RWPE2 (cell line): ENCODE measurements around the gene TRIM52.

Experiments
- ATAC-seq: fragments of 200-7000 bp; cut with Tn5 transposase; 3 replicates; pipeline ENCODE4 v1.9.1; 2021; ENCODE audit warnings: low read depth
- DNase-seq: peaks from one replicate; pipeline ENCODE4 v3.0.0-alpha.2; 2020; ENCODE audit warnings: low spot score
- H3K27ac ChIP-seq: fragments of 450-650 bp; 2 replicates; pipeline ENCODE4 v1.5.1; 2017; ENCODE audit warnings: mild to moderate bottlenecking; ENCODE audit not compliant: poor library complexity, severe bottlenecking
- H3K27me3 ChIP-seq: fragments of 250-450 bp; sonication (Bioruptor Pico); 2 replicates; pipeline ENCODE4 v1.5.1; 2021; ENCODE audit warnings: mild to moderate bottlenecking, moderate library complexity; ENCODE audit not compliant: insufficient read depth, poor library complexity, severe bottlenecking
- H3K36me3 ChIP-seq: fragments of 250-450 bp; sonication (Bioruptor Pico); 2 replicates; pipeline ENCODE4 v1.5.1; 2020; ENCODE audit warnings: low read depth, mild to moderate bottlenecking, moderate library complexity
- H3K4me1 ChIP-seq: fragments of 250-450 bp; sonication (Bioruptor Pico); 2 replicates; pipeline ENCODE4 v1.5.1; 2021; ENCODE audit warnings: mild to moderate bottlenecking, moderate library complexity; ENCODE audit not compliant: insufficient read depth, poor library complexity, severe bottlenecking
- H3K4me3 ChIP-seq: fragments of 250-450 bp; sonication (Bioruptor Pico); 2 replicates; pipeline ENCODE4 v1.5.1; 2021; ENCODE audit warnings: mild to moderate bottlenecking, moderate library complexity; ENCODE audit not compliant: severe bottlenecking
- H3K9me3 ChIP-seq: fragments of 250-450 bp; sonication (Bioruptor Pico); 2 replicates; pipeline ENCODE4 v1.5.1; 2021; ENCODE audit warnings: mild to moderate bottlenecking, moderate library complexity; ENCODE audit not compliant: severe bottlenecking
- CTCF ChIP-seq: fragments of 450-650 bp; IDR thresholded peaks from one replicate; pipeline ENCODE4 v1.5.1; 2017; ENCODE audit warnings: mild to moderate bottlenecking, moderate library complexity; ENCODE audit not compliant: poor library complexity, severe bottlenecking

Gene TRIM52

DNA sequence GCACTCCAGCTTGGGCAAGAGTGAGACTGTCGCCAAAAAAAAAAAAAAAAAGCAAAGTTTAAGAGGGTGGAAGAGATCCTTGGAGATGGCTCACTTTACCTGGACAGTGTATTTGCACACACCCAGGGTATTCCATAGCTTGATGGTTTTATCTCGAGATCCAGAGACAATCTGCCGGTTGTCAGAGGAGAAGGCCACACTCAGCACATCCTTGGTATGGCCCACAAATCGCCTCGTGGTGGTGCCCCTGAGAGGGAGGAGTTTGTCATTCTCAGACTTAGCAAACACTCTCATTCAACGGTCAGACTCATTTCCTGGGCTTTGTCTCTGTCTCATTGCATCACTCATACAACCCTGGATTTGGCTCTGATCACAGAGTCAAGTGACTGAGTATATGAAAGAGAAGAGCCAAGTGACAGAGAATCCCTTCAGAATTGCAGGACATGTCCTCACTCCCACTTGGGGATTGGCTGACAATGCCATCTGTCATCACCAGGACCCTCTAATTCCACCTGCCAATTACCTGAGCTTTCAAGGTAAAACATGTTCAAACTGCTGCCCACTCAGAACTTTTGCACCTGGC, 19.5 kb downstream of the TRIM52 start:
- no peak for TF ChIP-seq CTCF
- ATAC-seq (peak; percentile 55), DNase-seq (no peak)
- peaks cover 70% of the 10 kb centered on the region for H3K36me3 ChIP-seq
- peak overlapping the region; percentile 94 for H3K27ac ChIP-seq
- H3K27me3 ChIP-seq: no peaks in the 10 kb centered on the region
- H3K4me1 ChIP-seq: peaks cover 21% of the 10 kb centered on the region
- H3K4me3 ChIP-seq: peak overlapping the region; percentile 71
- no peaks in the 10 kb centered on the region for H3K9me3 ChIP-seq

DNA sequence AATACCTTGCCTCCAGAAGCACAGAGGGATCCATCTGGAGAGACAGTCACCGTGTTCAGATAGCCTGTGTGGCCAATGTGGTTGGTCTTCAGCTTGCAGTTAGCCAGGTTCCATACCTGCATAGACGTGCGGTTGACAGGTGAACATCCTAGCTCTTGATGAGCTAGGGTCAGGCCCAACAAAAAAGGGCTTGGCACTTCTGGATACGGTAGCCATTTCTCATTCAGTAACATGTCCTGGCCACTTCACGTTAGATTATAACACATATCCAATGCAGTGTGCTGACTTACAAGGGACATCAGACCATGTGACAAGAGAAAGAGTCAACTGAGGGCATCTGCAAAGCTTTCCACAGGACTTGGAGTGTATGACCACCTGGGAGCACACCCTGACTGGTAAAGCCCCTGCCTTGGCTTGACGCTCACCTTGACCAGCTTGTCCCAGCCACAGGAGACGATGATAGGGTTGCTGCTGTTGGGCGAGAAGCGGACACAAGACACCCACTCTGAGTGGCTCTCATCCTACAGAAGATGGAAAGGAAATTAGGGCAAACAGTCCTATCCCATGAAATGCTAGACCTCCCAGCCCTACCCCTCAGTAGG, 21.8 kb downstream of the TRIM52 start:
- Histone ChIP-seq H3K9me3 (no peaks in the 10 kb centered on the region), H3K4me1 (peaks cover 10% of the 10 kb centered on the region), H3K4me3 (no peak overlapping the region), H3K27ac (peak overlapping the region; percentile 94), H3K36me3 (peaks cover 92% of the 10 kb centered on the region), H3K27me3 (no peaks in the 10 kb centered on the region)
- DNase-seq: no peak
- no peak for ATAC-seq
- TF ChIP-seq CTCF: no peak

- Histone ChIP-seq H3K4me3 (no peak overlapping the region), H3K27ac (peak overlapping the region; percentile 94)
- ATAC-seq: no peak
Observed at GRCh38 chr5:181237729-181238385, 23.1 kb downstream of the TRIM52 start.

DNA sequence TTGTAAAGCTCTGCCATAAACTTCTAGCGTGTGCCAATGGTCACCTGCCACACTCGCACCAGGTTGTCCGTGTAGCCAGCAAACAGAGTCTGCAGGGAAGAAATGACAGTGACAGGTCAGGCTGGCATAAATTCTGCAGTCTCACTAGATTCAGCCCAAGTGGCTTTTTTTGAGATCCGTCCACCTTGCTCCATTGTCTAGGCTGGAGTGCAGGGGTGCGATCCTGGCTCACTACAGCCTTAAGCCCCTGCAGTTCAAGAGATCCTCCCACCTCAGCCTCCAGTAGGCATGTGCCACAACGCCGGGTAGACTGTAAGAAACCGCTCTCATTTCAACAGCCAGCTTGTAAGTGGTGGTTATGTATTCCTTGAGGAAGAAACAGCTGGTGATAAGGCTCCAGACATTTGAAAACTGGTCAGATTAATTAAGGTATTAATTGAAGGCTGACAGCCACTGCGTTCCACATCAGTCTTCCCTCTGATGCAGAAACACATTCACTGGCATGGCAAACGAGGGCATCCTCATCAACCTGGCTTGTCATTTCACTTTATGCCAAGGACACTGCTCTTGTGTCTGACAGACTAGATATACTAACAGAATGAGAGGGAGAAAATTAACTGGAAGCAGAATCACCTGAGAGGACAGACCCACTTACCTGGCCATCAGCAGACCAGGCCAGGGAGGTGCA, 23.8 kb downstream of the TRIM52 start:
- H3K4me1 ChIP-seq: peaks cover 8% of the 10 kb centered on the region
- peaks cover 94% of the 10 kb centered on the region for H3K36me3 ChIP-seq
- peak overlapping the region; percentile 94 for H3K27ac ChIP-seq
- TF ChIP-seq CTCF: no peak
- ATAC-seq (no peak), DNase-seq (no peak)
- H3K27me3 ChIP-seq: no peaks in the 10 kb centered on the region
- no peaks in the 10 kb centered on the region for H3K9me3 ChIP-seq
- H3K4me3 ChIP-seq: no peak overlapping the region

More at GRCh38 chr5:181237729-181238385, 23.1 kb downstream of the TRIM52 start:
- no peak for DNase-seq
- peaks cover 94% of the 10 kb centered on the region for H3K36me3 ChIP-seq
- peaks cover 10% of the 10 kb centered on the region for H3K4me1 ChIP-seq
- TF ChIP-seq CTCF: no peak
- H3K27me3 ChIP-seq: no peaks in the 10 kb centered on the region
- no peaks in the 10 kb centered on the region for H3K9me3 ChIP-seq
